HG03469 (cell line): ENCODE measurements around the gene ADAT1.
"Not testable (repeated sequence)": the region's sequence is repeated elsewhere in the genome, so short reads cannot be mapped to it uniquely, and the experiment has no call there.

Experiments
- ATAC-seq: cut with Tn5 transposase; IDR thresholded peaks from one replicate; pipeline ENCODE4 v1.9.1; 2021; ENCODE audit warnings: mild to moderate bottlenecking, moderate library complexity, moderate number of reproducible peaks; ENCODE audit not compliant: unreplicated experiment

ADAT1 gene

GRCh38 chr16:75620326-75621169 lies 2.5 kb downstream of the ADAT1 start:
- no peak for ATAC-seq

DNA sequence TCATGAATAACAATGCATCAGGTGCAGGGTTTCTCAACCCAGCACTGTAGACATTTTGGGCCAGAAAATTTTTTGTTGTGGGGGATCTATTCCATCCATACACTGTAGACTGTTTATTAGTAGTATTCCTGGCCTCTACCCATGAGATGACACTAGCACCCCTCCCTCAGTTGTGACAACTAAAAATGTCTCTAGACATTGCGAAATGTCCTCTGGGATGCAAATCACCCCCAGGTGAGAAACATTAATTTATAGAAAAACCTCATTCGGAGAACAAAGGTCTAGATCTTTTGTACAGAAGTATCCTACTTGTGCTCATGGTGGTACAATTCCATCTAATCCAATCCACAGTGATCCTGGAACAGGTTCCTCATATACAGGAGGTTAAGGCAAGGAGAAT lies 4.3 kb downstream of the ADAT1 start:
- no peak for ATAC-seq

DNA sequence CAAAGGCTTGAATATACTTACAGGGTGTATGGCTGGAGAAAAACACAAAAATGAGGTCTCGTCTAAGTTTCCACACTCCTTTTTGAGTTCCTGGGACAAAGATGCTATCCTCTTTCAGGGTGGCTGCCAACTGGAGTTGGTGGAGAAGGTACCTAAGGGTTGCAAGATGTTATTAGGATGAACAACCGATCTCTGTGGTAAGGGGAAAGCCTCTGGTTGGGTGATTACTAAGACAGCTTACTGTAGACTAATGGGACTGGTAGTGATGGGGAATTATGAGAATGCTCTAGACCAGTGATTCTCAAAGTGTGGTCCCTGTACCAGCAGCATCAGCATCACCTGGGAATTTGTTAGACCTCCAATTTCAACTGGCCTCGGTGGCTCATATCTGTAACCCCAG lies 6.0 kb downstream of the ADAT1 start:
- ATAC-seq: no peak

DNA sequence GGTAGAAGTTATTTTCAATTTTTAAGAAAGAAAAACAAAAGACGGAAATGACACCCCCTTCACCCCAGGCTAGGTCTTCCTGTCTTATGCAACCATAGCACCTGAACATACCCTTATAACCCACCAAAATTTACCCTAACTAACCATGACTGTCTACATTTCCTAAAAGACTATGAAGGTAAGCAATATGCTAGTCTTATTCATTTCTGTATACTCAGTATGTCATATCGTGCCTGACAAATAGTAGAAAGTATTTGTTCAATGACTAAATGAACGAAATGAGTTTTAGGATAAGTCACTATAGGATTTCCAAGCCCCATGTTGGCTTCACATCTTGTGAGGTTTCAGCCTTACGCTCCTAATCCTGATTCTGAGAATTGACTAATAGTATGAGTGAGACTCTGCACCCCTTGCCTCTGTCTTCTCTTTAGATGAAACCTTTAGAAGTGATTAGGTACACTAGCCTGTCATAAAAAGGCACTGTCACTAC lies 6.5 kb downstream of the ADAT1 start:
- no peak for ATAC-seq

GRCh38 chr16:75615619-75616018 lies 7.5 kb downstream of the ADAT1 start:
- no peak for ATAC-seq

- ATAC-seq: no peak
Measured at GRCh38 chr16:75614066-75614897, 8.8 kb downstream of the ADAT1 start.

- ATAC-seq: no peak
Measured at GRCh38 chr16:75606507-75606906, 16.6 kb downstream of the ADAT1 start.

DNA sequence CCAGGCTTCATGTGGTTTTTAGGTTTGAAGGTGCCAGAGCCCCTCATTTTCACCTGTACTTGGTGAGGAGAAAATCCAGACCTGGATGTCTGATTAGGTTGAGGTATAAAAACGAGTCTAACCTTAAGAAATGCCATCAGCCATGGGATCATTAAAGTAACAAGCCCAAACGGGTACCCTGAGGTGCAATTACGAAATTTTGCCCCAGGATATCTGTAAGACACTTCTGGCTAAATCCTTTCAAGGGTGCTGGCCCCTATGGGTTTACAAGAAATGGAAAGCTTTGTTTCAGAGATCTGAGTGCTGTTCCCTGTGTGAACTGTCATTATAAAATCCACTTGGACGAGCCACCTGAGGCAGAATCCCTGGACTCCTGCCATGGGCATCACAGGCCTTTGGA lies 19.8 kb downstream of the ADAT1 start:
- ATAC-seq: no peak

- ATAC-seq: no peak
Measured at GRCh38 chr16:75599452-75600277, 23.4 kb downstream of the ADAT1 start.

GRCh38 chr16:75593825-75594820 lies 29.0 kb downstream of the ADAT1 start:
- no peak for ATAC-seq

- no peak for ATAC-seq
Measured at GRCh38 chr16:75593308-75593707, 29.8 kb downstream of the ADAT1 start.

- ATAC-seq: not testable (repeated sequence)
Measured at GRCh38 chr16:75591927-75592326, 31.2 kb downstream of the ADAT1 start.

DNA sequence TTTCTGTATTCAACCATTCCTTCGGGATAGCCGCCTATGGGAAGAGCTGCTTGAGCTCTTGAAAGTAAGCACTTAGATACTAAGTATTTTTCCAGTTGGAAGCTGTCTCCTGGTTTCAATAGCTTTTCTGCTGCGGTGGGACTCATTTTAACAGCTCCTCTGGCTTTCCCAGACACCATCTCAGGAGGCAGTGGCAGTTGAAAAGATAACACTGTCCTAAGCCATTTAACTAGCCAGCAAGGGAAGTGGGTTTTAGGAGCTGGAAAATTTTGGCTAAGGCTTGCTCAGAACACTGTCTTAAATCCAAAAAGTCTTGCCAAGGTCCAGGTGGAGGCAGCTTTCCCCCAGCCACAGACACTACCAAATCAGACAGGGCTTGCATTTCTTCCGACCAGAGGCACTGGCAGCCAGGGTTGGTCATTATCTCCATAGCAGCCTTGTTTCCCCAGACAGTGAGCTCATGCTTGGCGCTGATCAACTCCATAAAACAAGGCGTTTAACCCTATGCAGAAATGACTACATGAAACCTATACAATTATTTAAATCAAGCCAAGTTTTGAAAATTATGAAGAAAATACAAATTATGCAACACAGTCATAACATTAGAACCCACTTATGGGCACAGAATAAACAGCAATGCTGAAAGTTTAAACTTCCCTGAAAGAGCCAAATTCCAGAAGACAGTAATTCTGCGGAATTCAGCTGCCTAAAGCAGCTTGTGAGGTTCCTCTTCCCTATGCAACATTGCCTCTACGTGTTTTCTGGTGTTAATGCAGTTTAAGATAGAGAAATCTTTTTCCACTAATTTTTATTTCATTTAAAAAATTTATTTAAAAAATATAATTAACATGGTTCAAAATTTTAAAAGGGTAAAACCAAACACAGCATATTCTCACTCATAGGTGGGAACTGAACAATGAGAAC lies 31.9 kb downstream of the ADAT1 start:
- no peak for ATAC-seq

DNA sequence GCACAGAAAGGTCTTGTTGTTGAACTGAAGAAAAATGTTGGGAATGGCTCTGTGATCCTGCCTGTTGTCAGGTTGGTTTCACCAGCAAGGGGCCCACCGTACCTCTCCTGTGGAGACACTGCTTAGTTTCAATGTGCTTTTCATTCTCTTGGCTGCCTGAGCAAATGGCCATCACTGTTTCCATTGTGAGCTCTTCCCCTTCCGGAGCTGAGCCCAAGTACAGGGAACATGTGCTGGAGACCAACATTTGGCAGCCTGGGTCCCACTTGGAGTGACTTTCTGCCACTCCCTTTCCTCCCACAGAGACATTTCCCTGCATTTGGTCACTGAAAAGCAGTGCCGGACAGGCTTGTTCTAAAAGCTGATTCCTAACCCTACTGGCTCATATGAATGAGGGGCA lies 33.8 kb downstream of the ADAT1 start:
- no peak for ATAC-seq

DNA sequence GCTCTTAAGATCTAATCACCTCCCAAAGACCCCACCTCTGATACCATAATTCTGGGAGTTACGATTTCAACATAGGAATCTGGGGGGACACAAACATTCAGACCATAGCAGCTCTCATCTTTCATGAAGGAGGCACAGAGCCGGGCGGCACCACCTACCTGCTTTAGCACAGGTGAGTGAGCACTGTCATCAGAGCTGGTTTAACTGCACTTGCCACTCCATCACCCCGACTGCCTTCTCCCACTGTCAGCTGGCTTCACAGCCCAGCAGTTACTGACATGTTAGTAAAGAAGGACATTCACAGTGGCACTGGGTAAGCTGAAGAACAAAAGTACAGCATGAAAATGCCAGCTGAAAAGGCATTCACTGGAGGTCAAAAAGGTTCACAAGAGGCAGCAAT lies 34.4 kb downstream of the ADAT1 start:
- no peak for ATAC-seq

- ATAC-seq: no peak
Measured at GRCh38 chr16:75584108-75584507, 39.0 kb downstream of the ADAT1 start.

- no peak for ATAC-seq
Measured at GRCh38 chr16:75579281-75579834, 43.7 kb downstream of the ADAT1 start.

DNA sequence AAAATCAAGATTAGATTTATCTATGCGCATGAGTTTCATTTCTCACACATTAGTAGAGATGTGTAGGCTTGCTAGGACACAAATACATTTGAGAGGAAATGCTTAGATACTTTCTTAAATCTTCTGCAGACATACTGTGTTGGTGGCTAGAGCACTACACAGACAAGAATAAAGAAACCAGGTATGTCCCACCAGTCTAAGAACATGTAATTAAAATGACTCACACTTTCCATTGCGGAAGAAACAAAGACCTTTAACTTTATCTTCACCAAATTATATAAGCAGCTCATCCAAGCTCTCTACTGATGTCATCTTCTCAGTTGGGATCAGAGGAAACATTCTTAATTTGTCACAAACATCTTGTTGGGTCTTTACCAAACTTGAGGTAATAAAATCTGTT lies 44.4 kb downstream of the ADAT1 start:
- ATAC-seq: no peak
